CD14-positive monocyte (primary cell): Measurements from ENCODE around the gene INPP5J. TPM values are rescaled to one million over a fixed set of nuclear protein-coding genes. Genes with fewer than 3 reads are reported as not detected.
A peak's percentile ranks its signal among the peaks of the same experiment; 100 is the strongest.

Experiments used
- DNase-seq, 3 donors: peaks; one replicate each; pipeline ENCODE4 v3.0.0-alpha.2; 2011 to 2022
- H2AFZ ChIP-seq: 2 replicates; pipeline ENCODE4 v1.6.0; 2012; ENCODE audit warnings: mild to moderate bottlenecking, low read depth, low read length, inconsistent platforms; ENCODE audit not compliant: insufficient read depth, poor library complexity, severe bottlenecking
- H3K27ac ChIP-seq, 2 donors: 1 replicate in 1 of 2; 2 replicates in 1 of 2; pipeline ENCODE4 v1.5.1; 2012 to 2013; ENCODE audit warnings: low read length in 2 of 2, control low read depth in 1 of 2, inconsistent platforms in 1 of 2, low read depth in 1 of 2, mild to moderate bottlenecking in 1 of 2
- H3K27me3 ChIP-seq, 2 donors: one replicate each; pipeline versions ENCODE4 v1.6.0 to v1.6.1; 2011 to 2013; ENCODE audit warnings: low read length in 2 of 2; ENCODE audit not compliant: control insufficient read depth in 2 of 2, insufficient read depth in 2 of 2
- H3K36me3 ChIP-seq, 2 donors: replicated peaks in 1 of 2; 1 replicate in 1 of 2; 2 replicates in 1 of 2; pipeline versions ENCODE4 v1.5.1 to v1.6.1; 2012 to 2013; ENCODE audit warnings: low read length in 2 of 2, control low read depth in 1 of 2, inconsistent platforms in 1 of 2, mild to moderate bottlenecking in 1 of 2; ENCODE audit not compliant: insufficient read depth in 2 of 2, control insufficient read depth in 1 of 2
- H3K4me1 ChIP-seq, 2 donors: 1 replicate in 1 of 2; 2 replicates in 1 of 2; pipeline versions ENCODE4 v1.5.1 to v1.6.1; 2012 to 2013; ENCODE audit warnings: low read length in 2 of 2, control low read depth in 1 of 2, inconsistent platforms in 1 of 2, mild to moderate bottlenecking in 1 of 2, moderate library complexity in 1 of 2; ENCODE audit not compliant: insufficient read depth in 2 of 2, control insufficient read depth in 1 of 2
- H3K4me2 ChIP-seq: replicated peaks from 2 replicates; pipeline ENCODE3; 2012; ENCODE audit warnings: low read length, moderate library complexity, mild to moderate bottlenecking; ENCODE audit not compliant: poor library complexity, severe bottlenecking; ENCODE audit errors: extremely low read depth
- H3K4me3 ChIP-seq, 3 experiments: fragments of 200-600 bp in 1 of 3; sonication (generic) in 1 of 3; replicated peaks in 1 of 3; 1 replicate in 2 of 3; 2 replicates in 1 of 3; pipeline ENCODE4 v1.5.1; 2011 to 2013; ENCODE audit warnings: low read length in 3 of 3, mild to moderate bottlenecking in 3 of 3, control low read depth in 2 of 3, low read depth in 2 of 3, inconsistent platforms in 1 of 3, moderate library complexity in 1 of 3
- H3K79me2 ChIP-seq: 2 replicates; pipeline ENCODE4 v1.6.0; 2012; ENCODE audit warnings: mild to moderate bottlenecking, control low read depth, inconsistent platforms, low read length, moderate library complexity; ENCODE audit not compliant: insufficient read depth
- H3K9ac ChIP-seq: 2 replicates; pipeline ENCODE4 v1.6.0; 2017; ENCODE audit warnings: low read length, mild to moderate bottlenecking; ENCODE audit not compliant: insufficient read depth, poor library complexity, severe bottlenecking
- H3K9me3 ChIP-seq, 2 donors: replicated peaks in 1 of 2; 1 replicate in 1 of 2; 2 replicates in 1 of 2; pipeline versions ENCODE4 v1.5.1 to v1.6.1; 2012 to 2013; ENCODE audit warnings: low read length in 2 of 2, control low read depth in 1 of 2; ENCODE audit not compliant: control insufficient read depth in 1 of 2, insufficient read depth in 1 of 2
- H4K20me1 ChIP-seq: 2 replicates; pipeline ENCODE4 v1.6.0; 2012; ENCODE audit warnings: mild to moderate bottlenecking, low read length, control low read depth, moderate library complexity; ENCODE audit not compliant: insufficient read depth
- H3K27ac Mint-ChIP-seq, 7 donors: one replicate each; pipeline ENCODE4 v1.8.0; 2020; ENCODE audit warnings: mild to moderate bottlenecking in 7 of 7, mixed read lengths in 7 of 7, moderate library complexity in 6 of 7, inconsistent platforms in 2 of 7
- H3K27me3 Mint-ChIP-seq, 3 donors: one replicate each; pipeline ENCODE4 v1.8.0; 2021 to 2022; ENCODE audit warnings: low read depth in 3 of 3, mild to moderate bottlenecking in 3 of 3, mixed read lengths in 3 of 3, moderate library complexity in 3 of 3, inconsistent platforms in 1 of 3
- H3K36me3 Mint-ChIP-seq, 2 donors: one replicate each; pipeline ENCODE4 v1.8.0; 2020; ENCODE audit warnings: mixed read lengths in 2 of 2, inconsistent platforms in 1 of 2, mild to moderate bottlenecking in 1 of 2
- H3K4me1 Mint-ChIP-seq: one replicate; pipeline ENCODE4 v1.8.0; 2020; ENCODE audit warnings: mild to moderate bottlenecking, mixed read lengths
- H3K4me3 Mint-ChIP-seq, 2 donors: one replicate each; pipeline ENCODE4 v1.8.0; 2020; ENCODE audit warnings: mild to moderate bottlenecking in 2 of 2, mixed read lengths in 2 of 2, moderate library complexity in 1 of 2
- H3K9me3 Mint-ChIP-seq, 7 donors: one replicate each; pipeline ENCODE4 v1.8.0; 2020 to 2022; ENCODE audit warnings: mixed read lengths in 7 of 7, mild to moderate bottlenecking in 6 of 7, moderate library complexity in 6 of 7, inconsistent platforms in 2 of 7
- WGBS: methylation state at CpG from one replicate; pipeline ENCODE4 v1.1.5; 2013; ENCODE audit warnings: missing lambda C conversion rate; ENCODE audit not compliant: insufficient coverage; 5-methylcytosine and 5-hydroxymethylcytosine counted together
- intact Hi-C, 2 donors: fragments of 100-400 bp; cut with micrococcal nuclease; formaldehyde crosslinking; loops; one replicate each; pipeline versions ENCODE4 v1.15.0 to v1.15.1; 2023
- polyA plus RNA-seq, 3 donors: library from polyadenylated mRNA; depleted of rRNA in 1 of 3; unstranded in 2 of 3; stranded (reverse) in 1 of 3; fragments of 300-500 nt in 2 of 3; fragments of >200 nt in 1 of 3; fragmentation: Illumina TruSeq in 2 of 3; gene quantifications; 1 replicate in 2 of 3; 2 replicates in 1 of 3; pipeline ENCODE4 v1.2.3, GENCODE V29; 2012 to 2021
- TF ChIP-seq, protein P1 (sequence below): fragments of 200-600 bp; IDR thresholded peaks from one replicate; pipeline ENCODE4 v1.8.0; 2022; ENCODE audit warnings: antibody characterized with exemption, mild to moderate bottlenecking

INPP5J gene
- polyA plus RNA-seq, 3 donors: 0.03 TPM; not detected in 2

DNA sequence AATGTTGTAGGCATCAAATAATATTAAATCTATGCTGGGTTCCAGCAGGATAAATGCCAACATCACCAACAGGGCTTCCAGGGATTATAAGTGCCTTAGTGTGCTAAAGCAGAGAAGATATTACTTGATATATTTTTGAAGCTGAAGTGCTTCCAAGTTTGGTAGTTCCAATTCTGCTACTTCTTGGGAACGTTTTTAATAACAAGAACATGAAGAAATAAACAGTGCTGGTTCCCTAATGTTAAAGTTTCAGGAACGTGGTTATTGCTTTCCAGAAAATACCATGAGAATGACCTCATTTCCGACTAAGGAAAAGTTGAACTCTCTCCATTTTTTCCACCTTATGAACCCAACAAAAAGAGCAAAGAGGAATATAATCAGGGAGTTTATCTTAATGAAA, 32.7 kb downstream of the INPP5J start:
- intact Hi-C loops: loop anchor here (10.0 kb wide), 2 partner anchors 69 to 191 kb away; partner anchors contain the start of genes MORC2 (in 1 of the 2) and TUG1 (in 1 of the 2)
- Mint-ChIP-seq H3K36me3 (no peaks in the 10 kb centered on the region), H3K4me1 (peaks cover 4% of the 10 kb centered on the region), H3K27me3 (peaks cover 5 to 12% (median 10%) of the 10 kb centered on the region in 3 donors), H3K9me3 (peaks cover 0 to 5% (median 0%) of the 10 kb centered on the region in 7 donors), H3K4me3 (no peak overlapping the region), H3K27ac (peak overlapping the region in 1 of 7 donors; percentile 15)
- H3K4me3 ChIP-seq: no peak overlapping the region
- peaks cover 7% of the 10 kb centered on the region for H3K79me2 ChIP-seq
- H3K36me3 ChIP-seq: no peaks in the 10 kb centered on the region
- no peak overlapping the region for H3K27ac ChIP-seq
- TF ChIP-seq, protein P1, sequence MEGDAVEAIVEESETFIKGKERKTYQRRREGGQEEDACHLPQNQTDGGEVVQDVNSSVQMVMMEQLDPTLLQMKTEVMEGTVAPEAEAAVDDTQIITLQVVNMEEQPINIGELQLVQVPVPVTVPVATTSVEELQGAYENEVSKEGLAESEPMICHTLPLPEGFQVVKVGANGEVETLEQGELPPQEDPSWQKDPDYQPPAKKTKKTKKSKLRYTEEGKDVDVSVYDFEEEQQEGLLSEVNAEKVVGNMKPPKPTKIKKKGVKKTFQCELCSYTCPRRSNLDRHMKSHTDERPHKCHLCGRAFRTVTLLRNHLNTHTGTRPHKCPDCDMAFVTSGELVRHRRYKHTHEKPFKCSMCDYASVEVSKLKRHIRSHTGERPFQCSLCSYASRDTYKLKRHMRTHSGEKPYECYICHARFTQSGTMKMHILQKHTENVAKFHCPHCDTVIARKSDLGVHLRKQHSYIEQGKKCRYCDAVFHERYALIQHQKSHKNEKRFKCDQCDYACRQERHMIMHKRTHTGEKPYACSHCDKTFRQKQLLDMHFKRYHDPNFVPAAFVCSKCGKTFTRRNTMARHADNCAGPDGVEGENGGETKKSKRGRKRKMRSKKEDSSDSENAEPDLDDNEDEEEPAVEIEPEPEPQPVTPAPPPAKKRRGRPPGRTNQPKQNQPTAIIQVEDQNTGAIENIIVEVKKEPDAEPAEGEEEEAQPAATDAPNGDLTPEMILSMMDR: no peak
- H3K9me3 ChIP-seq: no peaks in the 10 kb centered on the region
- no peak overlapping the region for H3K4me2 ChIP-seq
- H2AFZ ChIP-seq: no peak overlapping the region
- no peak overlapping the region for H3K9ac ChIP-seq
- H4K20me1 ChIP-seq: no peaks in the 10 kb centered on the region
- no CpG with 5 or more reads among the region's 3 CpGs for WGBS
- no peak for DNase-seq
- H3K4me1 ChIP-seq: peaks cover 0 to 5% of the 10 kb centered on the region in 2 donors
- H3K27me3 ChIP-seq: no peaks in the 10 kb centered on the region

DNA sequence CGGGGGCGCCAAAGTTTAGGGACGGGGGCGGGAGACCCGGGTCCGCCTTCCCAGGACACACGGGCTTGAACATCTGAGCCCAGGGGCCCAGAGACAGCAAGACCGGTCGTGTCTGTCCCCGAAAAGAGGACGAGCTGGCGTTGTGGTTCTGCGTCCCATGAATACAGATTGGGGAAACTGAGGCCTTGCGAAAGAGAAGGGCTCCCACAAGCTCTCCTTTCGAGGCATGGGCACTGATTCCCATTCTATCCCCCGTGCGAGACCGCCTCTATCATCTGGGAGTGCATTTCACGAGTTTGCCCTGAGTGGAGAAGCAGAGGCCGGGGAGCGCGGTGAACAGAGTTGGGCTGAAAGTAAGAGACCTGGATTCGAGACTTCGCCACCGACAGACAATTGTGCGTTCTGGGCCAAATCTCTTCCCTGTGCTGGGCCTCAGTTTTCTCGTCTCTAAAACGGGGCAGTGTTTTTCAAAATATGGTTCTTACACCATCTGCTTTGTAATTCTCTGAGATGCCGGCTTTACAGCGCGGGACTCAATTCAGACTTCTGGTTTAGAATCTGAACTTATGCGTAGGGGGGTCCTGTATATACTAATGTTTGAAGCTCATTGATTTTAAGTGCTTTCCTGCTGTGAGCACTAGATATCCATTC, 37.7 kb downstream of the INPP5J start:
- peak overlapping the region; percentile 86 for H2AFZ ChIP-seq
- peaks cover 5 to 8% (median 6%) of the 10 kb centered on the region in 3 donors for H3K27me3 Mint-ChIP-seq
- no peaks in the 10 kb centered on the region for H3K27me3 ChIP-seq
- peaks cover 3% of the 10 kb centered on the region for H4K20me1 ChIP-seq
- 1% methylated on average over 27 of the region's 32 CpGs for WGBS
- TF ChIP-seq, protein P1: no peak
- peak overlapping the region; percentile 71 for H3K4me2 ChIP-seq
- H3K4me1 Mint-ChIP-seq: peaks cover 27% of the 10 kb centered on the region
- peak overlapping the region; percentile 52 to 84 for H3K27ac ChIP-seq
- H3K9ac ChIP-seq: peak overlapping the region; percentile 82
- H3K4me1 ChIP-seq: peaks cover 17 to 28% of the 10 kb centered on the region in 2 donors
- H3K79me2 ChIP-seq: peaks cover 52% of the 10 kb centered on the region
- peaks cover 3 to 14% of the 10 kb centered on the region in 2 donors for H3K36me3 ChIP-seq
- peaks cover 0 to 5% (median 0%) of the 10 kb centered on the region in 7 donors for H3K9me3 Mint-ChIP-seq
- H3K4me3 Mint-ChIP-seq: peak overlapping the region; percentile 93
- no peaks in the 10 kb centered on the region for H3K9me3 ChIP-seq
- peak in 1 of 3 donors; percentile 54 for DNase-seq
- peak overlapping the region; percentile 70 to 90 (median 81) for H3K4me3 ChIP-seq
- H3K27ac Mint-ChIP-seq: peak overlapping the region; percentile 91 to 96 (median 93)
- intact Hi-C loops: loop anchor here (5.0 kb wide), 3 partner anchors 78 to 477 kb away; partner anchors contain the start of genes PIK3IP1 (in 1 of the 2) and SMTN (in 1 of the 2)
- peaks cover 11 to 18% of the 10 kb centered on the region in 2 donors for H3K36me3 Mint-ChIP-seq
